ACC112 (cell line): ENCODE results near the gene THBS3.

Experiments used
- H2AFZ ChIP-seq: fragments of 200-600 bp; sonication (generic); one replicate; pipeline ENCODE4 v1.6.0; 2017; ENCODE audit warnings: antibody characterized with exemption, low read length; ENCODE audit not compliant: unreplicated experiment
- H3K27ac ChIP-seq: fragments of 200-600 bp; sonication (generic); 2 replicates; pipeline ENCODE4 v1.5.1; 2014; ENCODE audit warnings: low read depth, mild to moderate bottlenecking, antibody characterized with exemption, low read length, moderate library complexity
- H3K27me3 ChIP-seq: fragments of 200-600 bp; sonication (generic); 2 replicates; pipeline ENCODE4 v1.6.1; 2014; ENCODE audit warnings: mild to moderate bottlenecking, antibody characterized with exemption, low read length, moderate library complexity, mixed read lengths; ENCODE audit not compliant: insufficient read depth
- H3K36me3 ChIP-seq: fragments of 200-600 bp; sonication (generic); 2 replicates; pipeline ENCODE4 v1.6.1; 2016; ENCODE audit warnings: mild to moderate bottlenecking, antibody characterized with exemption, low read length, moderate library complexity, mixed read lengths; ENCODE audit not compliant: insufficient read depth
- H3K4me1 ChIP-seq: fragments of 200-600 bp; sonication (generic); one replicate; pipeline ENCODE4 v1.6.1; 2016; ENCODE audit warnings: low read length, mixed read lengths; ENCODE audit not compliant: insufficient read depth, unreplicated experiment, control insufficient read depth
- H3K4me3 ChIP-seq: fragments of 200-600 bp; sonication (generic); 2 replicates; pipeline ENCODE4 v1.5.1; 2014; ENCODE audit warnings: mild to moderate bottlenecking, low read depth, low read length
- H3K79me2 ChIP-seq: fragments of 200-600 bp; sonication (generic); one replicate; pipeline ENCODE4 v1.6.0; 2016; ENCODE audit warnings: low read length; ENCODE audit not compliant: control insufficient read depth, unreplicated experiment, insufficient read depth

THBS3 gene

DNA sequence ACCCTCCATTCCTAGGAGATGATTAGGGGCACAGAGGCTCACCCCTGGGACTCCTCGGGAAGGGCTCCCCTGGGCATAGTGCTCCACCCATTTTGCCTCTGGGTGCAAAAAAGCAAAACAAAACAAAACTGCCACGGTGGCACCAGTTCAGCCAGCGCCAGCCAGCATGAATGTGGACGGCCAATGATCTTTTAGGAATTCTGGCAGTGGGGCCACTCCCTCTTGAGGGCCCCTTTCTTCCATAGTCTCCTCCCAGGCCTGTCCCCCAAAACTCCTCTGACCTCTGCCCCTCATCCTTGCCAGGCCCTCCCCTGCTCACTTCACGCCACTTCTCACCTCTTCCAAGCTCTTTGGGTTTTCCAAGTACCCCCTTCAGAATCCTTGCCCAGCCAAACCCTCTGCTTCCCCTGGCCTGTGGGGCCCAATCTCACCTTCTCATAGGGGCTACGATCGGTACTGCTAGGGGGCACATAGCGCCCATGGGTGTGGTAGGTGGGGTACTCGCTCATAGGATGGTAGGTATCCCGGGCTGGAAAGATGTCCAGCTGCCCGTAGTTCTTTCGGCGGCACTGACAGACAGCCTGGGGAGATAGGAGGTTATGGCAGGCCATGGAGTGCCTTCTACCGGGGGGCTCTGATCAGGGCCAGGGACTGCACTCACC is 20.8 kb downstream of the THBS3 start:
- Histone ChIP-seq H3K4me1 (no peaks in the 10 kb centered on the region), H3K27me3 (no peaks in the 10 kb centered on the region), H2AFZ (no peak overlapping the region), H3K79me2 (no peaks in the 10 kb centered on the region), H3K36me3 (no peaks in the 10 kb centered on the region), H3K4me3 (no peak overlapping the region), H3K27ac (no peak overlapping the region)

DNA sequence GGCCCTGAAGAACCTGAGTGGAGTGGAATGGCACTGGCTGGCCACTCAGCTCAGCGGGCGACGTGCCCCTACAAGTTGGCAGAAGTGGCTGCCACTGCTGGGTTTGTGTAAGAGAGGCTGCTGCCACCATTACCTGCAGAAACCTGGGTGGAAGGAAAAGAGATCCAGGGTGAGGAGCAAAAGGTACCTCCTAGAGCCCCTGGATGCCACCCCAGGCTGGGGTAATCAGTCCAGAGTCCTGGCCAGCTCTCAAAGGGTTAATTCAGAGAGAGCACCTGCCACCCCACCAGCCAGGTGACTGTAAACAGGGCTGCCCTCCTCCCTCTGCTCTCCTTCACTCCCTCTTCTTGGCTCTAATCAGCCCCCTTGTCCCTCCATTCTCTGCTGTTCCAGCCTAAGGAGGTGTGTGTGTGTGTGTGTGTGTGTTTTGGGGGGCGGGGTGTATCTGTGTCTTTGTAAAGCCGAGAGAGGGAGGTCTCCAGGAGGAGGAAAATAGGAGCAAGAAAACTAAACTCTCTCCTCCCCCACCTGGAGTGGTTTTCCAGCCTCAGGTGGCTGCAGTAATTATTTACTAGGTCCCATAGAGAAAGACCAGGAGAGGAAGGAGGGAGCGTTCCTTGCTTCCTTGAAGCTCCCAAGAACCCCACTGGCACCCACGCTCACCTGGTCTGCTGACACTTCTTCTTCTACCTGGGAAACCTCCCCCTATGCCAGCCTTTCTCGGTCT is 21.5 kb downstream of the THBS3 start:
- Histone ChIP-seq H3K4me1 (no peaks in the 10 kb centered on the region), H3K36me3 (no peaks in the 10 kb centered on the region), H2AFZ (no peak overlapping the region), H3K79me2 (no peaks in the 10 kb centered on the region), H3K27me3 (no peaks in the 10 kb centered on the region), H3K4me3 (no peak overlapping the region), H3K27ac (no peak overlapping the region)

DNA sequence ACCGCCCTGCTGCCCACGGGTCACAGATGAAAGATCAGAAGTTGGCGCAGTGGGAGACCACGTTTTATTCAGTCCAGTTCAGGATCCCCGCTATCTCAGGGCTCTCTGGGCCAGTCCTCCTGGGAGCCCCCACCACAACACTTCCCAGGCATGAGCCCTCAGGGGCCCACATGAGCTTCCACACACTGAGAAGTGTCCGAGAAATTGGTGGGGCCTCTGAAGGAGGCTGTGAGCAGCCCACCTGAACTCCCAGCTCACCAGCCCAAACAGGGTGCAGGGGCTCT is 22.0 kb downstream of the THBS3 start:
- Histone ChIP-seq H3K27ac (no peak overlapping the region), H3K27me3 (no peaks in the 10 kb centered on the region), H3K4me1 (no peaks in the 10 kb centered on the region), H3K79me2 (no peaks in the 10 kb centered on the region), H2AFZ (no peak overlapping the region), H3K4me3 (no peak overlapping the region), H3K36me3 (no peaks in the 10 kb centered on the region)

DNA sequence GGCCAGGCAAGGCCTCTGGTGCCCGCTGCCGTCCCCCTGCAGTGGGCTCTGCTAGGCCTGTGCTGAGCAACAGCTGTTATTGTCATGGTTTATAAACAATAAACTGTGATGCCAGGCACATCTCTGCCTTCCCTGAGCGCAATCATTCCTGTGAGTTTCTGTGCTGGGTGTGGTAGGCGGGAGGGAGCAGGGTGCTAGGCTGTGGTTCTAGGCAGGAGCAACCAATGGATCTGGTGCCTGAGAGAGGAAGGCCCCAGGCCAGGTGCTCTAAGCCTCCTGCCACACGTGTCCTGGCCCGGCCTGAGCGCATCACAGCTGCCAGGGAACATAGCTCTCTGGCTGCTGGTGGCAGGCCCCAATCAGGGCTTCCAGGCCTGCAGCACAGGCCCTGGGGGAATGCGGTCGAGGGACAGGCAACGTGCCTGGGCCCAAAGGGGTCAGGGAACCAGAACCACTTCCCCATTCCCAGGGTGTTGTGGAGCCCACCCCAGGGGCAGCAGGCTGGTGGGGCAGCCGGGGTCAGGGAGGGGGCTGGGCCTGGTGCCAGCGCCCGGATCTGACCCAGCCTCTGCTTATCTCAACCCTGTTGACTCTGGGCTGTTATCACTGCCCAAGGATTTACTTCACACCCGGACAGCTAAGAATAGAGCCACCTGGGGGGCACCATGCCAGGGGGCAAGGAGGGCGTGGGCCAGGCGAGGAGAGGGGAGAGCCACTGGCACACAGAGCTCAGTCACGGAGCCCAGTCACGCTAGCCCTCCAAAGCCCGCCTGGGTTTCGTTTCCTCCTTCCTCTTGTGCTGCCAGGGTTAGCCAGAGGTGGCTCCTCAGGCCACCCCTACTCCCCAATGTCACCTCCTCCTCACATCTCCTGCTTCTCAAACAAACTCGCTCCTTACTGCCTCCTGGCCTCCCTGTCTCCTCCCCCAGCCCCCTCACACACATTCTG is 22.6 kb downstream of the THBS3 start:
- Histone ChIP-seq H2AFZ (no peak overlapping the region), H3K4me1 (no peaks in the 10 kb centered on the region), H3K27ac (no peak overlapping the region), H3K36me3 (no peaks in the 10 kb centered on the region), H3K27me3 (no peaks in the 10 kb centered on the region), H3K79me2 (no peaks in the 10 kb centered on the region), H3K4me3 (no peak overlapping the region)

DNA sequence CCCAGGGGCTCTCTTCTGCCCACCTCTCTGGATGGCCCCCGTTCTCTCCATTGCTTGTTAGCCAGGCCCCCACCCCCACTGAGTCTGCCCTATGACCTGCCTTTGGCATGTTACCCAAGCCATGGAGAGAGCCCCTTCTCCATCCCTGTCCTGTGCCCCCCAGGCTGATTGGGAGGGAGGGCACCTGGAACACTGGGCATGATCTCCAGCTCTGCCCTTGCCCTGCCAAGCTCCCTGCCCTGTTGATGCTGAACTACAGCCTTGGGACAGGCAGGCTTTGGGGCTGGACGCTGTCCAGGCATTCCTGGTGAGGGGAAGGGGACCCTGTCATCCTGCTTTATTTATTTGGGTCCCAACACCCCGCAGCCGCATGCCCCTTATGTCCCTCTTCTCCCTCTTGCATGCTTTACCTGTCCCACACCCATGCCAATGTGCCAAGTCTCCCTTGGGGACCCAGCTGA is 23.3 kb downstream of the THBS3 start:
- Histone ChIP-seq H3K36me3 (no peaks in the 10 kb centered on the region; the same call in 1 of the 2 replicates), H2AFZ (no peak overlapping the region), H3K4me3 (no peak overlapping the region), H3K27ac (no peak overlapping the region), H3K4me1 (no peaks in the 10 kb centered on the region), H3K27me3 (no peaks in the 10 kb centered on the region), H3K79me2 (no peaks in the 10 kb centered on the region)

DNA sequence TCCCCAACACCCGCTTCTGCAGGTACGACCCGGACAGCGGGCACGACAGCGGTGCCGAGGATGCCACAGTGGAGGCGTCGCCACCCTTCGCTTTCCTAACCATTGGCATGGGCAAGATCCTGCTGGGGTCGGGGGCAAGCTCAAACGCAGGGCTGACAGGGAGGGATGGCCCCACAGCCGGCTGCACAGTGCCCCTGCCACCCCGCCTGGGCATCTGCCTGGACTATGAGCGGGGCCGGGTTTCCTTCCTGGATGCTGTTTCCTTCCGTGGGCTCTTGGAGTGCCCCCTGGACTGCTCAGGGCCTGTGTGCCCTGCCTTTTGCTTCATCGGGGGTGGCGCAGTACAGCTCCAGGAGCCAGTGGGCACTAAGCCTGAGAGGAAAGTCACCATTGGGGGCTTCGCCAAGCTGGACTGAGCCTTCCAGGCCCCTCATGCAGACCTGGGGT is 23.9 kb downstream of the THBS3 start:
- no peaks in the 10 kb centered on the region for H3K27me3 ChIP-seq
- no peak overlapping the region for H3K27ac ChIP-seq
- H3K4me3 ChIP-seq: no peak overlapping the region
- H2AFZ ChIP-seq: no peak overlapping the region
- no peaks in the 10 kb centered on the region for H3K4me1 ChIP-seq
- H3K79me2 ChIP-seq: no peaks in the 10 kb centered on the region
- H3K36me3 ChIP-seq: no peaks in the 10 kb centered on the region; the same call in 1 of the 2 replicates

DNA sequence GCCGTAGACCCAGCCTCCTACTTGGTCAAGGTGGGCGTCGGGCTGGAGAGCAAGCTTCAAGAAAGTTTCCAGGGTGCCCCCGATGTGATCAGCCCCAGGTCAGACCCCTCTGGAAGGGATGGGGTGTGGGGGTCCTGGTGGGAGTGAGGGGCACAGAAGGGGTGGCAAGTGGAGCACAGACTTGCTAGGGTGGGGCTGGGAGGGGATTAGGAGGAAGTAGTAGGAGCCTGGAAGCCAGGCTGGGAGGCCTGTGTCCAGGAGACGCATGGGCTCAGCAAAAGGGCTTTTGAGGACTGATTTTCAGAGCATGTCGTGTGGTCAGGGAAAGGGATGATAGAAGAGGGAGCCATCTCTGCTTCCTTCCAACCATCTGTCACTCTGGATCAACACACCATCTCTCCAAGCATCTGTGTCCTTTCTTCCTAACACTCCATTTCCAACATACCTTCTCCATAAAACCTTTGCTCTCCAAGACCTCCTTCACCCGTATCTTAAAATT is 25.6 kb downstream of the THBS3 start:
- no peaks in the 10 kb centered on the region for H3K4me1 ChIP-seq

DNA sequence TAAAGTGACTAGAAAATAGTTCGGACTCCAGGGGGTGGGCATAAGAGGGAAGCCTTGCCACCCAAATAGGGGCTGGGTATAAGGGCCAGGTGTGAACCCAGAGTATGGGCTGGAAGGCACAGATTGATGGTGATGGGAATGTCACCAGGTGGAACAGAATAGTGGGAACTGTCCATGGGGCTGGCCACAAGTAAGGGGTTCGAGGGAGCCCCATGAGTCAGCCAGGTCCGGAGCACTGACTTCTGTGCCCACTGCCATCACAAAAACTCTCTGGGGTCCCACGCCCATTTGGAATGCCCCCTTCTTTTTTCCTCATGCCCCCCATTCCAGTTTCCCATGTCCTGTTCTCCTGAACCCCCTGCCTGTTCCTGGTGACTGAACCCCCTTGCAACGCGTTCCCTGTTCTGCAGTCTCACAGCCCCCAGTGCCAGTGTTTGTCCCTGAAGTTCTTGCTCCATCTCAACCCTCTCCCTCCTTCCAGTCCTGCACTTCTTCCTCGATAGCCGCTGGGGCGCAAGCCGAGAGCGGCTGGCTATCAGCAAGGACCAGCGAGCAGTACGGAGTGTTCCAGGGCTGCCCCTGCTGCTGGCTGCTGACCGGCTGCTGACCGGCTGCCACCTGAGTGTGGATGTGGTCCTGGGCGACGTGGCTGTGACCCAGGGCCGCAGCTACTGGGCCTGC is 26.2 kb downstream of the THBS3 start:
- H3K4me1 ChIP-seq: no peaks in the 10 kb centered on the region
- H3K27me3 ChIP-seq: no peaks in the 10 kb centered on the region
- H3K36me3 ChIP-seq: no peaks in the 10 kb centered on the region; the same call in 1 of the 2 replicates
- no peaks in the 10 kb centered on the region for H3K79me2 ChIP-seq
- H3K27ac ChIP-seq: no peak overlapping the region
- no peak overlapping the region for H2AFZ ChIP-seq
- H3K4me3 ChIP-seq: no peak overlapping the region

More for the DNA sequence above, 25.6 kb downstream of the THBS3 start:
- no peaks in the 10 kb centered on the region for H3K27me3 ChIP-seq
- H2AFZ ChIP-seq: no peak overlapping the region
- no peak overlapping the region for H3K27ac ChIP-seq
- no peak overlapping the region for H3K4me3 ChIP-seq
- no peaks in the 10 kb centered on the region for H3K79me2 ChIP-seq
- H3K36me3 ChIP-seq: no peaks in the 10 kb centered on the region; the same call in 1 of the 2 replicates

DNA sequence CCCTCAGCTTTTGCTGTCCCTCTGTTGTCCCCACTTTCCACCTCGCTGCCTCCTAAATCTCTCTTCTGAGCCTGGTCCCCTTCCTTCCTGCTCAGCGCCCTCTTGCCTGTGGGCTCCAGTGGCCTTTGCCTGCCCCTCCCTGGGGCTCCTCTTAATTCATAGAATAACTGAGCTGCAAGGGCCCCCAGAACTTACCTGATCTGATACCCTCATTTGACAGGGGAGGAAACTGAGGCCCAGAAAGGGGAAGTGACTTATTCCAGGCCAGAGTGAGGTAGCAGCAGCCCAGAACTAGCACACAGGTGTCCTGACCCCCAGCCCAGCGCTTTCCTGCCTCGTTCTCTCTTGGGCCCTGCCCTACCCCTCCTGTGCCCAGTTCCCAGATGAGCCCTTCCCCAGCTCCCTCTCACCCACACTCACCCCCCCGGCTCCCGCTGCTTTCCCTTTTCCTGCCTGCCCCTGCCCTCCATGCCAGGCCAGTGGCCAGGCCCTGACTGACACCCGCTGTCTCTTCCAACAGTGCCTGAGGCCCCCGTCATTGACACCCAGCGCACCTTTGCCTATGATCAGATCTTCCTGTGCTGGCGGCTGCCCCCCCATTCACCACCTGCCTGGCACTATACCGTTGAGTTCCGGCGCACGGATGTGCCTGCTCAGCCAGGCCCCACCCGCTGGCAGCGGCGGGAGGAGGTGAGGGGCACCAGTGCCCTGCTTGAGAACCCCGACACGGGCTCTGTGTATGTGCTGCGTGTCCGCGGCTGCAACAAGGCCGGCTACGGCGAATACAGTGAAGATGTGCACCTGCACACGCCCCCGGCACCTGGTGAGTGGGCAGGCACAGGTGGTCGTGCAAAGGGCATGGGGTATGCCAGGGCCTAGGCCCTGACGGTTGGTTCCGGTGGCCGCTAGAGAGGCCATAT is 28.3 kb downstream of the THBS3 start:
- Histone ChIP-seq H3K4me1 (no peaks in the 10 kb centered on the region), H3K79me2 (peaks cover under 1% of the 10 kb centered on the region), H3K36me3 (no peaks in the 10 kb centered on the region; the same call in 1 of the 2 replicates), H3K4me3 (no peak overlapping the region), H3K27me3 (no peaks in the 10 kb centered on the region), H2AFZ (no peak overlapping the region), H3K27ac (no peak overlapping the region)
